GM04503 (cell line): Measurements from ENCODE around the gene DSG3.

Experiments
- DNase-seq: peaks from one replicate; pipeline ENCODE4 v3.0.0-alpha.2; 2012; ENCODE audit warnings: low read depth

DSG3 gene, protein sequence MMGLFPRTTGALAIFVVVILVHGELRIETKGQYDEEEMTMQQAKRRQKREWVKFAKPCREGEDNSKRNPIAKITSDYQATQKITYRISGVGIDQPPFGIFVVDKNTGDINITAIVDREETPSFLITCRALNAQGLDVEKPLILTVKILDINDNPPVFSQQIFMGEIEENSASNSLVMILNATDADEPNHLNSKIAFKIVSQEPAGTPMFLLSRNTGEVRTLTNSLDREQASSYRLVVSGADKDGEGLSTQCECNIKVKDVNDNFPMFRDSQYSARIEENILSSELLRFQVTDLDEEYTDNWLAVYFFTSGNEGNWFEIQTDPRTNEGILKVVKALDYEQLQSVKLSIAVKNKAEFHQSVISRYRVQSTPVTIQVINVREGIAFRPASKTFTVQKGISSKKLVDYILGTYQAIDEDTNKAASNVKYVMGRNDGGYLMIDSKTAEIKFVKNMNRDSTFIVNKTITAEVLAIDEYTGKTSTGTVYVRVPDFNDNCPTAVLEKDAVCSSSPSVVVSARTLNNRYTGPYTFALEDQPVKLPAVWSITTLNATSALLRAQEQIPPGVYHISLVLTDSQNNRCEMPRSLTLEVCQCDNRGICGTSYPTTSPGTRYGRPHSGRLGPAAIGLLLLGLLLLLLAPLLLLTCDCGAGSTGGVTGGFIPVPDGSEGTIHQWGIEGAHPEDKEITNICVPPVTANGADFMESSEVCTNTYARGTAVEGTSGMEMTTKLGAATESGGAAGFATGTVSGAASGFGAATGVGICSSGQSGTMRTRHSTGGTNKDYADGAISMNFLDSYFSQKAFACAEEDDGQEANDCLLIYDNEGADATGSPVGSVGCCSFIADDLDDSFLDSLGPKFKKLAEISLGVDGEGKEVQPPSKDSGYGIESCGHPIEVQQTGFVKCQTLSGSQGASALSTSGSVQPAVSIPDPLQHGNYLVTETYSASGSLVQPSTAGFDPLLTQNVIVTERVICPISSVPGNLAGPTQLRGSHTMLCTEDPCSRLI

DNA sequence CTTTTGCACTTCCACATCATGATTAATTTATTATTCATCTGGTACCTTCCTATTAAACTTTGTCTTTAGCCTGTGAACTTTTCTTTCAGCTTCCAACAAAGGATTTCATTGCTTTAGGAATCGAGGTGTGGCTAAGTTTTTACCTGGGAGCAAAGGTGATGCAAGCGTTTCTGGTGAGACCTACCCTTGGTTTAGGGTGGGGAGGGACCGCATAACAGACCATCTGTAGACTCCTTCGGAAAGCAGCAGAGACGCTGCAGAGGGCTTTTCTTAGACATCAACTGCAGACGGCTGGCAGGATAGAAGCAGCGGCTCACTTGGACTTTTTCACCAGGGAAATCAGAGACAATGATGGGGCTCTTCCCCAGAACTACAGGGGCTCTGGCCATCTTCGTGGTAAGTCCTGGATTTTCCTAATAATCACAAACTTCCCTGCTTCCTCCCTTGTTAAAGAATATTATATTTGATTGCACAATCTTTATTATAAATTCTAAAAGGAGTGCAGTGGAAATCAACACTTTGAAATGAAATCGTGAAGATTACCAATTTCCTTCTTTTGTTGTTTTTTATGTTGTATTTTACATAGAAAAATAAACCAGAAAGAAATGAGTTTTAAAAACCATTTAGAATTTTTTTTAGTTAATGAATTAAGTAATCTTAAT lies at the start of gene DSG3:
TSS of gene DSG3 (plus strand) at position 212 of the 662 bp plus-strand sequence. CDS start at position 349, 137 bp downstream.
- DNase-seq, result no peak

DNA sequence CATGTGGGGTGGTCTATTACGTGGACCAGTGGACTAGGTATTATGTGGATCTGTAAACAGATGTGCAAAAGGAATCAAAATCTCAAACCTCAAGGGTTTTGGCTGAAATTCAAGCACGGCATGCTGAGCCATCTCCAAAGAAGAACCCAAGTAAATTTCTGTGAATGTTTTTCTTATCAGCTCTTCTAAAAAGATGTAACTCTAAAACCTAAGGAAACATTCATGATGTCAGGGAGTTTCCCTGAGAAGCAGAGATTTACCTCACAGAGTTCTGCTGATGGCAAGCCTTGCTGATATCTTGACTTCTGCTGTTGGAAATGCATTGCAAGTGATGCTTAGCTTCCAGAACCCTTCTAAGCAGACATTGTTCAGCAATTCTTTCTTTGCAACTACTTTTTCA lies 49.4 kb upstream of the DSG3 start:
- DNase-seq, result no peak

DNA sequence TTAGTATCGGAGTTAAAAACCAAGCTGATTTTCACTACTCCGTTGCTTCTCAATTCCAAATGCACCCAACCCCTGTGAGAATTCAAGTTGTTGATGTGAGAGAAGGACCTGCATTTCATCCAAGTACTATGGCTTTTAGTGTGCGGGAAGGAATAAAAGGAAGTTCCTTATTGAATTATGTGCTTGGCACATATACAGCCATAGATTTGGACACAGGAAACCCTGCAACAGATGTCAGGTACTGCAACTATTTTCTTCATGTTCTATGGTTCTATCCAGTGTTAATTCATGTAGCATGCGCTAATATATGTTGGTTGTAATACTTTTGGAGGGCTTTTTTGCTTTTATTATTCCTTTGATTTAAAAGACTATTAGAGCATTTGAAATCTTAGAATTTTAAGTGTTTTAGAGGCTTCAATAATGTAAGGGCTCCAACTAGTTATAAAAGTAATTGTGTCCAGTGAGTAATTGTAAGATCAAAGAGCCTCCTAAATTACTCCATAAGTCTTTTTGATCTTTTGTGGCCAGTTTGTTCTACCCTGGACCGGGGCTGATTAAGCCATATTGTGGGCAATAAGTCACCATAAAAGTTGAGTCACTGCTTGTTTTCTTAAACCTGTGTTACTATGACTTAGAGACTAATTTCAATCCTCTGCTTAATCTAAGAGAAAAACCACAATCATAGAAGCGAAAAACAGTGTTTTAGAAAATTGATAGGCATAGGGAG lies 48.1 kb upstream of the DSG3 start:
- DNase-seq, result no peak

DNA sequence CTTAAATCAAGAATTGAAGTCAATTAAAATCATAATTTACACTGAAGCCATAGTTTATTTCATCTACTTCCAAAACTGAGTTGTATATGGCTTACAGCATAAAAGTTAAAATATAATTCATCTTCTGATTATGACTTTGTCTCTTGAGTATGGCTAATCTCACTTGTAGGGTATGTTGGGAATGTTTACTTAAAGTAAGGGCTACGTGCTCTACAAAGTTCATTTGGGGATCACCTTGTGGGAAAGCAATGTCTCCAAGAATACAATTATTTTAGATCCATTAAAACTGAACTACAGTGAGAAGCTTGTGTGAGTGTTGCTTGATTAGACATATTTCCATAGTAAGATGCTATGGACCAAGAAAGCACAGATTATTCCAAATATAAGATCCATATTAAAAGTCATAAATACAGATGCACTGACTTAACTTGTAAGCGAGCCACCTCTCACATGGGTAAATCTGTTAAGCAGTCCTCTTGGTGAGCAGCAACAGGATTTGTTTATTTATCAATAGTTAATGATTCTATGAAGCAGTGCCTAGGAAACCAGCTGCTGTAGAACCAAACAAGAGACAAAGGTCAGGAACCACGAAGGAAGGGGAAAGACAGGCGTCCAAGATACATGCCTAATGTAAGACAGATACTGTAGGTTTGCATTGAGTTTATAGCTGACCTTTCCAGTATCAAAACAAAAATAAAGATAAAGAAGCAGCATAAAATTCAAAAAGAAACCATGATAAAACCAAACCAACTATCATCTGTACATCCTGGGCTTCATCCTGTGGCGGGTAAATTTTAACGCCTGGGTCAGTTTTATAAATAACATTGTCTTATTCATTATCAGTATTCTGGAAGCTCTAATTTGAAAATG lies 46.1 kb upstream of the DSG3 start:
- no peak for DNase-seq

DNA sequence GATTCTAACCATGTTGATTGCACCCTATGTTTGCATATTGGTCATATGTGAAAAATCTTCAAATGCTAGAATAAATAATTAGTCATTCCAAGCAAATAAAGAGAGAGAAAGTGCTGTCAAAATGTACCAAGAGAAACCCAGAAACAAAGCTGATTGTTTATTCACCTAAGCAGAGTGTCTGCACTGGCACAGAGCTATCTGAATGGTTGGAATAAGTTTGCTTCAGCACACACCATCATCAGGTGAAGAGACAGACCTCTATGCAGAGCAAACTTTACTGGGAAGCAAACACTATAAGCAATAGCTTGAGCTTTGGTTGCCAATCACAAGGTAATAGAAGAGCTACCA lies 45.5 kb upstream of the DSG3 start:
- DNase-seq, result no peak

DNA sequence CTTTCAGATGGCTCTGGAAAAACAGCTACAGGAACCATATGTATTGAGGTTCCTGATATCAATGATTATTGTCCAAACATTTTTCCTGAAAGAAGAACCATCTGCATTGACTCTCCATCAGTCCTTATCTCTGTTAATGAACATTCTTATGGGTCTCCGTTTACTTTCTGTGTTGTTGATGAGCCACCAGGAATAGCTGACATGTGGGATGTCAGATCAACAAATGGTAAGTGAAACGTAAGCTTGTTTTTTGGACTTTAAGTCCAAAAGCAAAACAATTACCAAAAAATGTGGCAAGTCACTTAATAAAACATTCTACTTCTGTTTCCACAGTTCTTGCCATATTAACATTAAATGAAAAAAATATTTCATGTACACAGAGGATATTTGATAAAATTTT lies 44.1 kb upstream of the DSG3 start:
- DNase-seq, result no peak

DNA sequence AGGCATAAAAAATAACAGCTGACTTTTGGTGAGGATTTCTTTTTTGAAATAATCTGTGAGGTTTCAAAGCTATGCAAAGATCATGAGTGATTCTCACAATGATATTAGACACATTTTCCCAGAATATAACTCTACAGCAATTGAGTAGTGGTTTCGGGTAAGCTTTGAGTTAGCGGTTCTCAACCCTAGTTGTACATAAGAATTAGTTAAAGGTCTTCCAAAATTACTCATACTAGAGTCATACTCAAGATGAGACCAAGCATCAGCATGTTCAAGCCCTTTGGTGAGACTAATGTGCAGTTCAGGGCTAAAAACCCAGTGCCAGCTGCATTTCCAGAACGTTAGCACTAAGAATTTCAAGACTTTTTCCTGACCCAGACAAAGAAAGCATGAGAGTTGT lies 39.9 kb upstream of the DSG3 start:
- DNase-seq, result no peak

DNA sequence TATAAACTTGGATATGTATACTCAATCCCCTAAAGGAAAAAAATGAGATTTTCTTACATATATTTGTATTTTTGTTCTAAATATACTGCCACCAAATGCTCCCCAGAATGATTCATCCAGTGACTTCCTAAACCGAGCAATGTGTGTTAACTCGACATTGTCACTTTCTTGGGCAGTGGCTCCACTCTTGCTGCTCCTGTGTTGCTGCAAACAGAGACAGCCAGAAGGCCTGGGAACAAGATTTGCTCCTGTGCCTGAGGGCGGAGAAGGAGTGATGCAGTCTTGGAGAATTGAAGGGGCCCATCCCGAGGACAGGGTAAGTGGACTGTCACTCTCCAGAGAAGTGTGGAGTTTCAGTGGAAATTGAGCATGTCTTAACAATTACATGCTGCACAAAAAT lies 38.3 kb upstream of the DSG3 start:
- no peak for DNase-seq

DNA sequence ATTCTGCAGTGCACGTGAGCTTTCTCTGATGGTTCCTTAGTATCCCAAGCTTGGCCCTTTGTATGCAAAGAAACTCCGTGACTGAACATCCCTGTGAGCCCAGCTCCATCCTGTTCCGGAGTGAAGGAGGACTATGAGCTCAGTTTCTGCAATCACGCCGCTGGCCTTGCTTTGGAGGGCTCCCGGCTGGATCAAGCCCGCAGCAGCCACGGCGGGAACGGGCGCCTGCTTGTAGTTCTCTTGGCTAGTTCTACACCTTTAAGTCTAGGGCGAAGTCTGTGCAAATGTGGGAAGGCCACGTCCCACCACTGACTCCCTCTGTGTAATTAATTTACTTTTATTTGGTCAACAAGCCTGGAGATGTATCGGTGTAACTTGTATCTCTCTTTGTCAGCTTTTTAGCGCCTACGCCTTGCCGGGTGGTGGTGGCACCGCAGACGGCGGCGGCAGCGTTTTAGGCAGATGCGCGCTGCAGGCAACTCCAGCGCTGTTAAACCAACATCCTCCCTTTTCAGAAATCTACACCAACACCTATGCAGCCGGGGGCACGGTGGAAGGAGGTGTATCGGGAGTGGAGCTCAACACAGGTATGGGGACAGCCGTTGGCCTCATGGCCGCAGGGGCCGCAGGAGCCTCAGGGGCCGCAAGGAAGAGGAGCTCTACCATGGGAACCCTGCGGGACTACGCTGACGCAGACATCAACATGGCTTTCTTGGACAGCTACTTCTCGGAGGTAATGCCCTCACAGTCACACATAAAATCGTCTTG lies 36.6 kb upstream of the DSG3 start:
- DNase-seq, result no peak

DNA sequence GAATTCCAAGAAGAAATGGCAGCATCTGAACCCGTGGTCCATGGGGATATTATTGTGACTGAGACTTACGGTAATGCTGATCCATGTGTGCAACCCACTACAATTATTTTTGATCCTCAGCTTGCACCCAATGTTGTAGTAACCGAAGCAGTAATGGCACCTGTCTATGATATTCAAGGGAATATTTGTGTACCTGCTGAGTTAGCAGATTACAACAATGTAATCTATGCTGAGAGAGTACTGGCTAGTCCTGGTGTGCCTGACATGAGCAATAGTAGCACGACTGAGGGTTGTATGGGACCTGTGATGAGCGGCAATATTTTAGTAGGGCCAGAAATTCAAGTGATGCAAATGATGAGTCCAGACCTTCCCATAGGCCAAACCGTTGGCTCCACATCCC lies 34.4 kb upstream of the DSG3 start:
- no peak for DNase-seq

DNA sequence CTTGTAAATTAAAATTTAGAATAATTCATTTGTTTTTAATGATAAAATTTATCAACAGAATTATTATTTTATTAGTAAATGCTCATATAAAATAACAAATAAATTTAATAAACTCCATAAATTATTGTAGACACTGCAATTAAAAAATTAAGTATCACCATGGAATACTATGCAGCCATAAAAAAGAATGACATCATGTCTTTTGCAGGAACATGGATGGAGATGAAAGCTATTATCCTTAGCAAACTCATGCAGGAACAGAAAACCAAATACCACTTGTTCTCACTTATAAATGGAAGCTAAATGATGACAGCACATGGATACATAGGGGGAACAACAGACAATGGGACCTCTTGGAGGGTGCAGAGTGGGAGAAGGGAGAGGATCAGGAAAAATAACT lies 29.7 kb upstream of the DSG3 start:
- no peak for DNase-seq

DNA sequence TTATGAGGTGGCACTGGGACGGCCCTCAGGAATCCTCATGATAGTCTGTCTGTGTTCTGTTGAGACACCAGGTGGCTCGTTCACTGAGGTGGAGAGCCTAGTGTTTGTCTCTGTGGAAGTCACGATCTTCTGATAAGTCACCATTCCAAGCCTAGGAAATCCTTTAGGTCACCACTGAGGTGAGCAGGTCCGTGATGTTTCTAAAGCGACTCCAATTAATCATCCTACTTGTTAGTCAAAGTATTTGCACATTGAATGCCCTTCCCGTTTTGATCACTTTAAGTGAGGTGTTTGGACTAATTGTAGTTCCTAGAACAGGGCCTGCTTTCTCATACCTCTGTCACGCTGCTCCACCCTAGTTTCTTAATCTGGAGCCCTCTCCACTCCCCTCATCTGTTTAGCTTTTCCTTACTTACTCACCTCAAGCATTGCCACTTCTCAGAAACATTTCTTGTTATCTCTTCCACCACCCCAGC lies 28.0 kb upstream of the DSG3 start:
- no peak for DNase-seq

DNA sequence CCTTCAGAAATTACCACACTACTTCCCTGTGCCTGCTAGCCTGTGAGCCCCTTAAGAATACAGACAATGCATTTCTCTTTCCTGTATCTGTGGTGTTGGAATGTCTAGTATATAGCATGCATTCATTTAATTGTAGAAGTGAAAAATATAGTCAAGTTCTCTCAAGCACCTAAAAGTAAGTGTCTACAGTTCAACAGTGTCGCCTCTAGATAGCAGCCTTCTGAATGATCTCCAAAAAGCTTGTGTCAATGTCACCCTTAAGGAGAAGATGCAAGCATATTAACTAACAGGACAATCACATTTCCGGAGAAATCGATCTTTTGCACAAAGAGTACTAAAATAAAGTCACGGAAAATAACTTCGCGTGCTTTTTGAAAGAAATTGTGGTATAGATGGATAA lies 27.5 kb upstream of the DSG3 start:
- DNase-seq, result no peak

DNA sequence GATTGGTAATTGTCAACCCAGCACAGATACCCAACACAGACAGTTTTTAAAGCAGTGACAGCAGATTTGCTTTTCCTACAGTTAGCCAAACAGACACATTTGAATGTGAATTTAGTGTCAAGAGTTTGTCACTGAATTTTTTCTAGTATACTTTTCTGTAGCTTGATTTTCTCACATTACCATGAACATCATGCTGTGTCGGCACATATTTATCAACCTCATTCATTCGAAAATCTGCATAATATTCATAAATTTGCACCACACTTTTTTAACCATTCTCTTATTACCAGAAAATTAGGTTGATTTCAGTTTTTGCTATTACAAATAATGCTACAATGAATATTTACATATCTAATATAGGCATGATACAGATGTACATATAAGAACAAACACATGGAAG lies 27.0 kb upstream of the DSG3 start:
- no peak for DNase-seq

DNA sequence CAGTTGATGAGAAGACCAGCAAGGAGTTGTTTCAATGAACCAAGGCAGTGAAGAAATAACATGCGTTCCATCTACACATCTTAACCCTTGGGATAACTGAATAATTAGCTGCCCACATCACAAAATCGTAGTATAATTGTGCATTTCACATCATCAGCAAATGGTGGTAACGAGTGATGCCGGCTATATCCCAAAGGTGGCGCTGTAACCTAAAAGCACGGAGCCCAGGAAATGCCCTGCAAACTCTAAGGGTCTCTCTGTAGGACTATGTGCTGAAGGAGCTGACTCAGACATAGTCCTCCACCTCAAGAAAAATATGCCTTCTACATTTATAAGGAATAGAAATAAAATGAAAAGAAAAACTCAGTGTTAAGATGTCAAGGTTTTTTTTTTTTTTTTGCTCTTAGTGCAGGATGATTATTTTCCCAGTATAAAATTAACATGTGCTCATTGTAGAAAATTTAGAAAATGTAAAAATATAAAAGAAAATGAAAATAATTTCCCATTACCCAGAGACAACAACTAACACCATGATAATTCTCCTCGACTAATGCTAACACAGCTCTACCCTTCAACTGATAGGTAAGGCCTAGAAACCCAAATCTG lies 23.1 kb upstream of the DSG3 start:
- DNase-seq, result no peak

DNA sequence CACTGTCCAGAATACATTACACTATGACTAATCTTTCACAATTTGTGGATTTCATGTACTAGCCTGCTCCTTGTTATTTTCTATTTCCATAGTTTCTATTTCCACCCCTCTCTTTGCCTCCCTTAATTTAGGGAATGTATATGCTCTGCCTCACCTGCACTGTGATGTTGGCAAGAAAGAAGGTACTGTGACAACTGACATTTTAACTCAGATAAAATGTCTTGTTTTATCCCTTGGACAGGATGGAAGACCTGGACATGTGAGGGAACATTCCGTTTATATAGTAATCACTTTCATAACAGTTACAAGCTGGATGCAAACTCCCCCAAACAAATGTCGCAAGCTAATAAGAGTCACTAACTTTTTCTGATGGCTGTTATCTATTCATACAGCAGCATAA lies 21.5 kb upstream of the DSG3 start:
- no peak for DNase-seq

DNA sequence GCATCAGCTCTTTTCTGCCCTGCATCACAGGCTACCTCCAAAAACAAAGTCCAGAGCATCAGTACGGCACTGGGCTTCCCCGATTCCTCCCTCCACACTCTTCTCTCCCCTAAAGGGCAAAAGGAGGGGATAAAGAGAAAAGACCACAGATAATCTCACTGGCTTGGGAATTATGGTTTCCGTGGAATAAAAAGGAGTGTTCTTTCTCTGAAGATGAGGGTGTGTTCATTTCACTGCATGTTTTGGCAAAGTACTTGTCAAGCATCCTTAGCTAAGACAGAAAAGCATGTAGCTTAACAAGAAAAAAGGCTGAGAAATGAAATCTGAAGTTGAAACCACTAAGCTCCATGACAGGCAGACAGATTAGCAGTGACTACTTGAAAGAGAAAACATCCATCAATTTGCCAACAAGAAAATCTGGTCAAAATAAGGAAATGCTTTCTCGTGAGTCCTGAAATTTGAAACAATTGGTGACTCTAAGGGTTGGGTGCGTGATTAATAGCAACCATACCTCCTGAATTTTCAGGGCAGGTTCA lies 20.6 kb upstream of the DSG3 start:
- no peak for DNase-seq

DNA sequence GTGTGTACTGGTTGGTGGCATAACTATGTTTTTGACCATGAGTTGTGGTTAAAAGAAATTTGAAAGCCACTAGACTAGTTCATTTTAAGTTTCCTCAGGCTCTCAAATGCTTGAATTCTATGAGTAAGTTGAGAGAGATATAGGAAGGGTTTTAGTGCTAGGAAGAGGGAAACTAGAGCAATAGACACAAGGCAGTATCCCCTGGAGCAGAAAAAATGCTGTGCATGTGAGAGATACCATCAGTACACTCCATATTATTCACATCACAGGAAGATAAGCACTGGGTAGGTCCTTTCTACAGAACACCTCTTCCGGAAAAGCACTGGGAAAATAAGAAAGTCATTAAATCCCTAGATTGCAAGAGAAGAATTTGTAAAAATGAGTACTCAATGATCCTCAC lies 19.3 kb upstream of the DSG3 start:
- no peak for DNase-seq

DNA sequence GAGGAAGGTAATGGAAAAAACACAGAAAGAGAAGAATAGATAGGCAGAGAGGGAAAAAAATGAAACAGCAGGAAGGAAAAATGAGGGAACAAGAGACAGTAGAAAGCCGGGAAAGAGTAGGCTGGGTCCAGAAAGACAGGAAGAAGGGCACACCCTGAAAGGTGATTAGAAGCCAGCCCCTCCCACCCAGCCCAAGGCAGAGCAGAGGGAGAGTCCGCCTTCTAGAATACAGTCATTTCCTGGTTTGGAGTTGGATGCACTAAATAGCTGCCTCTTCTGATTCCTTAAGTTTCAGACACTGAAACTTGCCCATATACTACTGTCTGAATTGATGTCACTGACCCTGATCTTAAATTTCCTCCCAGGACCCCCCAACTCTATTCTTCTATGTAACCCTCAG lies 17.9 kb upstream of the DSG3 start:
- no peak for DNase-seq
